HepG2 (cell line): Measurements from ENCODE around the gene IFNA21. TPM values are rescaled to one million over a fixed set of nuclear protein-coding genes. Genes with fewer than 3 reads are reported as not detected.

Experiments
- ATAC-seq: fragments of 200-7000 bp; cut with Tn5 transposase; 3 replicates; pipeline ENCODE4 v1.9.1; 2020; ENCODE audit warnings: mild to moderate bottlenecking, moderate library complexity
- BruUV-seq: library from RNA; stranded (reverse); fragments of 400-500 nt; replicated peaks from 2 replicates; lab custom pipeline; 2021; lab: Mats Ljungman, UMichigan
- CTCF ChIA-PET: fragments of 300-600 bp; formaldehyde crosslinking; extraction: SDS; loops from one replicate; lab custom pipeline; 2021; ENCODE audit warnings: low total read pairs, inconsistent platforms, low intra/inter-chr PET ratio; lab: Yijun Ruan, JAX
- POLR2A ChIA-PET: fragments of 350-600 bp; sonication (Branson Sonifier 250); formaldehyde crosslinking; loops from one replicate; lab custom pipeline; 2020; ENCODE audit warnings: antibody characterized with exemption, inconsistent platforms; lab: Yijun Ruan, JAX
- DNase-seq: peaks from one replicate; pipeline ENCODE4 v3.0.0-alpha.2; 2015; ENCODE audit warnings: low spot score
- FAIRE-seq: peaks from 3 replicates; lab custom pipeline; 2011; peaks lifted over from hg19 to GRCh38; lab: Jason Lieb, UNC
- H2AFZ ChIP-seq: one replicate; pipeline ENCODE4 v1.6.1; 2011; ENCODE audit warnings: low read length, inconsistent platforms
- H3K27ac ChIP-seq: fragments of 300-600 bp; 3 replicates; pipeline ENCODE4 v1.8.0; 2011; ENCODE audit warnings: mixed run types, mild to moderate bottlenecking, mixed read lengths, low read length, inconsistent platforms; ENCODE audit not compliant: insufficient read depth; ENCODE audit errors: extremely low read length
- H3K27me3 ChIP-seq, 2 experiments: fragments of 200-600 bp in 1 of 2; 2 replicates in 1 of 2; 3 replicates in 1 of 2; pipeline versions ENCODE4 v1.6.0 to v1.8.0; 2011; ENCODE audit warnings: low read length in 2 of 2, mild to moderate bottlenecking in 2 of 2, moderate library complexity in 2 of 2, inconsistent platforms in 1 of 2; ENCODE audit not compliant: insufficient read depth in 2 of 2, control insufficient read depth in 1 of 2
- H3K36me3 ChIP-seq, 2 experiments: fragments of 200-600 bp in 1 of 2; replicated peaks in 1 of 2; 2 replicates in 1 of 2; 3 replicates in 1 of 2; pipeline versions ENCODE4 v1.5.1 to v1.8.0; 2011; ENCODE audit warnings: low read length in 2 of 2, inconsistent platforms in 1 of 2; ENCODE audit not compliant: insufficient read depth in 2 of 2, control insufficient read depth in 1 of 2
- H3K4me1 ChIP-seq: 2 replicates; pipeline ENCODE4 v1.5.1; 2012; ENCODE audit warnings: low read length, inconsistent platforms; ENCODE audit not compliant: insufficient read depth
- H3K4me2 ChIP-seq: 2 replicates; pipeline ENCODE4 v1.6.0; 2011; ENCODE audit warnings: low read depth, low read length, inconsistent platforms
- H3K4me3 ChIP-seq, 3 experiments: fragments of 200-600 bp in 1 of 3; sonication (generic), shearing (Covaris generic) in 1 of 3; replicated peaks in 1 of 3; 2 replicates each; pipeline ENCODE4 v1.5.1; 2011 to 2016; ENCODE audit warnings: low read length in 3 of 3, inconsistent platforms in 2 of 3, low read depth in 2 of 3, mild to moderate bottlenecking in 2 of 3, control low read depth in 1 of 3, mixed read lengths in 1 of 3; ENCODE audit not compliant: insufficient read depth in 1 of 3
- H3K79me2 ChIP-seq: one replicate; pipeline ENCODE4 v1.6.1; 2011; ENCODE audit warnings: low read length, inconsistent platforms; ENCODE audit not compliant: insufficient read depth
- H3K9ac ChIP-seq: 2 replicates; pipeline ENCODE4 v1.6.0; 2011; ENCODE audit warnings: mild to moderate bottlenecking, low read depth, low read length, inconsistent platforms; ENCODE audit not compliant: insufficient read depth
- H3K9me3 ChIP-seq: 2 replicates; pipeline ENCODE4 v1.5.1; 2012; ENCODE audit warnings: mild to moderate bottlenecking, low read length
- H4K20me1 ChIP-seq: 2 replicates; pipeline ENCODE4 v1.6.0; 2011; ENCODE audit warnings: inconsistent platforms, mild to moderate bottlenecking, low read length, moderate library complexity; ENCODE audit not compliant: insufficient read depth
- ATF2 ChIP-seq: sonication (generic); formaldehyde crosslinking; IDR thresholded peaks from 2 replicates; pipeline ENCODE4 v1.4.0; 2020; ENCODE audit warnings: missing genetic modification reagents
- BRD4 ChIP-seq: sonication (generic); formaldehyde crosslinking; IDR thresholded peaks from 2 replicates; pipeline ENCODE4 v1.4.0; 2020; ENCODE audit warnings: missing genetic modification reagents
- ESRRA ChIP-seq: sonication (generic); formaldehyde crosslinking; IDR thresholded peaks from 2 replicates; pipeline ENCODE4 v1.5.1; 2020; ENCODE audit warnings: mild to moderate bottlenecking, low read depth, missing genetic modification reagents
- FOXP1 ChIP-seq, 2 experiments: fragments of 450-650 bp in 1 of 2; IDR thresholded peaks; 2 replicates each; pipeline ENCODE4 v1.6.1; 2017 to 2018; ENCODE audit warnings: antibody characterized with exemption in 1 of 2
- HOXD1 ChIP-seq: sonication (generic); formaldehyde crosslinking; IDR thresholded peaks from 2 replicates; pipeline ENCODE4 v1.5.0; 2020; ENCODE audit warnings: missing genetic modification reagents
- ISL2 ChIP-seq: sonication (generic); formaldehyde crosslinking; IDR thresholded peaks from 2 replicates; pipeline ENCODE4 v1.5.0; 2020; ENCODE audit warnings: missing genetic modification reagents
- KDM5B ChIP-seq: sonication (generic); formaldehyde crosslinking; IDR thresholded peaks from 2 replicates; pipeline ENCODE4 v1.4.0; 2020; ENCODE audit warnings: missing genetic modification reagents, mild to moderate bottlenecking, borderline replicate concordance
- PHF5A ChIP-seq: IDR thresholded peaks from one replicate; pipeline ENCODE4 v1.6.1; 2018; ENCODE audit warnings: low read depth, missing genetic modification reagents; ENCODE audit not compliant: unreplicated experiment
- POLR2A ChIP-seq, 2 experiments: IDR thresholded peaks; 2 replicates each; pipeline ENCODE4 v1.6.1; 2011; ENCODE audit warnings: low read depth in 2 of 2, low read length in 2 of 2, mild to moderate bottlenecking in 1 of 2, moderate library complexity in 1 of 2; ENCODE audit not compliant: insufficient read depth in 1 of 2
- RXRB ChIP-seq: IDR thresholded peaks from 2 replicates; pipeline ENCODE4 v1.6.1; 2016; ENCODE audit warnings: borderline replicate concordance, missing genetic modification reagents, missing compliant biosample characterization
- ZNF317 ChIP-seq: sonication (generic); formaldehyde crosslinking; IDR thresholded peaks from 2 replicates; pipeline ENCODE4 v1.5.0; 2020; ENCODE audit warnings: mild to moderate bottlenecking, missing genetic modification reagents
- ZNF576 ChIP-seq: sonication (generic); formaldehyde crosslinking; IDR thresholded peaks from 2 replicates; pipeline ENCODE4 v1.4.0; 2020; ENCODE audit warnings: mild to moderate bottlenecking, missing genetic modification reagents
- ZNF747 ChIP-seq: sonication (generic); formaldehyde crosslinking; IDR thresholded peaks from 2 replicates; pipeline ENCODE4 v1.8.1; 2023; ENCODE audit warnings: missing genetic modification reagents, mild to moderate bottlenecking, borderline replicate concordance
- WGBS: methylation state at CpG from one replicate; pipeline ENCODE4 v1.1.6; 2017; ENCODE audit warnings: low lambda C conversion rate; 5-methylcytosine and 5-hydroxymethylcytosine counted together
- in situ Hi-C: cut with HindIII; loops from 2 replicates; pipeline ENCODE4 v1.10.0; 2017; ENCODE audit warnings: low pct_unique_long_range_greater_than_20kb; ENCODE audit not compliant: extremely low pct_ligation_motif_present
- intact Hi-C: fragments of 100-400 bp; cut with micrococcal nuclease; formaldehyde crosslinking; loops from one replicate; pipeline ENCODE4 v1.10.0; 2022; ENCODE audit not compliant: unreplicated experiment
- polyA plus RNA-seq, 8 experiments: library from polyadenylated mRNA; depleted of rRNA in 3 of 8; stranded (reverse) in 7 of 8; unstranded in 1 of 8; fragments of >200 nt; fragmentation: Illumina TruSeq in 4 of 8; extraction: Trizol in 4 of 8; gene quantifications; 2 replicates each; pipeline versions ENCODE4 v1.2.1 to v1.2.3, GENCODE V29; 2011 to 2016; ENCODE audit warnings: low read depth in 4 of 8, missing spikeins in 1 of 8, mixed read lengths in 1 of 8; ENCODE audit not compliant: insufficient read depth in 1 of 8
- total RNA-seq, 5 experiments: library from RNA; depleted of rRNA; stranded (reverse); fragments of >200 nt; fragmentation: Illumina TruSeq; extraction: Trizol; gene quantifications; 2 replicates each; pipeline ENCODE4 v1.2.3, GENCODE V29; 2016; ENCODE audit warnings: low read depth in 1 of 5
- TF ChIP-seq, protein P1 (sequence below): sonication (generic); formaldehyde crosslinking; IDR thresholded peaks from 2 replicates; pipeline ENCODE4 v1.9.0; 2021; ENCODE audit warnings: missing genetic modification reagents, borderline replicate concordance
- TF ChIP-seq, protein P2 (sequence below): sonication (generic); formaldehyde crosslinking; IDR thresholded peaks from 2 replicates; pipeline ENCODE4 v1.5.0; 2020; ENCODE audit warnings: missing genetic modification reagents, mild to moderate bottlenecking, borderline replicate concordance

IFNA21 gene
- total and polyA plus RNA-seq, 2 of the 13 experiments (the other 11 are each of a cell fraction or from before 2014, with no cell fraction given) = not detected

DNA sequence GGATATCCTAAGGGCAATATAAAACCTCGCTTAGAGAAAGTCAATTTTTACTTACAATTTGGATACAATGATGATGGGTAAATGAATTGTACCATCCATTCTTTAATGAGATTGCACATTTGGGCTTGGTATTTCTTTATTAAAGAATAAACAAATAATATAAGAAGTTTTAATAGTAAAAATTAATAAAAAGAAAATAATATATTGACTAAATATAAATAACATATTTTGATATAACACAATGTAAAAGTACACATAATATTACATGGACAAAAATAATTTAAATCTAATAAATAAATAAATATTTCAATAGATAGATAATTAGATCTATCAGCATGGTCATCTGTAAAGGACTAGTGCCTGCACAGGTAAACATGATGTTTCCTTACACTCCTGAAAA, 944 bp downstream of the IFNA21 start:
- no peak overlapping the region for H3K4me2 ChIP-seq
- H3K4me1 ChIP-seq = no peaks in the 10 kb centered on the region
- ATAC-seq = no peak
- FAIRE-seq = no peak
- H3K36me3 ChIP-seq = no peaks in the 10 kb centered on the region
- H3K27me3 ChIP-seq = no peaks in the 10 kb centered on the region
- in situ Hi-C loops = no loop called here
- H3K79me2 ChIP-seq = no peaks in the 10 kb centered on the region
- no peaks in the 10 kb centered on the region for H3K9me3 ChIP-seq
- H3K27ac ChIP-seq = no peak overlapping the region
- no peak overlapping the region for H3K4me3 ChIP-seq
- no peaks in the 10 kb centered on the region for H4K20me1 ChIP-seq
- H3K9ac ChIP-seq = no peak overlapping the region
- WGBS = 0% methylated on average over 1 of the region's 1 CpG
- ChIA-PET POLR2A (no interaction called here), CTCF (no interaction called here)
- intact Hi-C loops = no loop called here
- no peak for DNase-seq
- H2AFZ ChIP-seq = no peak overlapping the region
- TF ChIP-seq FOXP1 (IDR thresholded peaks at IDR 0.05) = no peak
- no peak for TF ChIP-seq FOXP1 (CRISPR knock-in tag; IDR thresholded peaks at IDR 0.05)
- TF ChIP-seq HOXD1 (CRISPR knock-in tag) = no peak
- no peak for TF ChIP-seq RXRB (CRISPR knock-in tag)
- no peak for TF ChIP-seq ZNF317 (CRISPR knock-in tag)
- no peak for TF ChIP-seq PHF5A (CRISPR knock-in tag)
- TF ChIP-seq KDM5B (CRISPR knock-in tag) = no peak
- TF ChIP-seq POLR2A (IDR thresholded peaks at IDR 0.05; ENCODE audit: insufficient read depth in 1 of 2, low read depth in 2 of 2, low read length in 2 of 2) = no peak
- no peak for TF ChIP-seq BRD4 (CRISPR knock-in tag)
- no peak for TF ChIP-seq ZNF747 (CRISPR knock-in tag)
- TF ChIP-seq, all 625 proteins: peak for 0
- BruUV-seq = no TSS peak

- no peak for DNase-seq
- WGBS = 6% methylated on average over 1 of the region's 1 CpG
- no peak overlapping the region for H3K27ac ChIP-seq
- no peaks in the 10 kb centered on the region for H3K9me3 ChIP-seq
- H3K4me1 ChIP-seq = no peaks in the 10 kb centered on the region
- H3K4me2 ChIP-seq = no peak overlapping the region
- H2AFZ ChIP-seq = no peak overlapping the region
- ATAC-seq = no peak
- FAIRE-seq = no peak
- no peak overlapping the region for H3K9ac ChIP-seq
- H3K79me2 ChIP-seq = no peaks in the 10 kb centered on the region
- CTCF ChIA-PET = no interaction called here
- no peaks in the 10 kb centered on the region for H3K36me3 ChIP-seq
- H3K27me3 ChIP-seq = no peaks in the 10 kb centered on the region
- no peak overlapping the region for H3K4me3 ChIP-seq
- intact Hi-C loops (no loop called here), in situ Hi-C loops (no loop called here)
- no TSS peak for BruUV-seq
- POLR2A ChIA-PET = no interaction called here
- no peaks in the 10 kb centered on the region for H4K20me1 ChIP-seq
- TF ChIP-seq ISL2 = no peak
- no peak for TF ChIP-seq ZNF576 (CRISPR knock-in tag)
- TF ChIP-seq ESRRA (CRISPR knock-in tag) = no peak
- TF ChIP-seq, protein P1, sequence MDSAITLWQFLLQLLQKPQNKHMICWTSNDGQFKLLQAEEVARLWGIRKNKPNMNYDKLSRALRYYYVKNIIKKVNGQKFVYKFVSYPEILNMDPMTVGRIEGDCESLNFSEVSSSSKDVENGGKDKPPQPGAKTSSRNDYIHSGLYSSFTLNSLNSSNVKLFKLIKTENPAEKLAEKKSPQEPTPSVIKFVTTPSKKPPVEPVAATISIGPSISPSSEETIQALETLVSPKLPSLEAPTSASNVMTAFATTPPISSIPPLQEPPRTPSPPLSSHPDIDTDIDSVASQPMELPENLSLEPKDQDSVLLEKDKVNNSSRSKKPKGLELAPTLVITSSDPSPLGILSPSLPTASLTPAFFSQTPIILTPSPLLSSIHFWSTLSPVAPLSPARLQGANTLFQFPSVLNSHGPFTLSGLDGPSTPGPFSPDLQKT (CRISPR knock-in tag) = no peak
- TF ChIP-seq, protein P2, sequence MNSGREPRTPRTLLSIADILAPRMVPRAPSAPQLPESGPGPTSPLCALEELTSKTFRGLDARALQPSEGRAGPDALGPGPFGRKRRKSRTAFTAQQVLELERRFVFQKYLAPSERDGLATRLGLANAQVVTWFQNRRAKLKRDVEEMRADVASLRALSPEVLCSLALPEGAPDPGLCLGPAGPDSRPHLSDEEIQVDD (CRISPR knock-in tag) = no peak
- no peak for TF ChIP-seq ATF2 (CRISPR knock-in tag)
These were observed 6.3 kb downstream of the IFNA21 start for GRCh38 chr9:21160178-21160577.
